GM23248 (cell line): ENCODE measurements around the gene HSPA6.

ENCODE experiments used
- EZH2 ChIP-seq: fragments of 200-600 bp; sonication (generic); IDR thresholded peaks from 2 replicates; pipeline ENCODE4 v1.6.1; 2018; ENCODE audit warnings: antibody characterized with exemption, mild to moderate bottlenecking; ENCODE audit not compliant: insufficient read depth, poor library complexity, severe bottlenecking
- EZH2phosphoT487 ChIP-seq: fragments of 200-600 bp; sonication (generic); IDR thresholded peaks from 2 replicates; pipeline ENCODE4 v1.6.1; 2018; ENCODE audit warnings: antibody characterized with exemption, moderate library complexity, mild to moderate bottlenecking, low read depth; ENCODE audit not compliant: insufficient read depth

- TF ChIP-seq EZH2 = no peak
- TF ChIP-seq EZH2phosphoT487 = no peak
Measured at GRCh38 chr1:161506336-161507223, 17.8 kb upstream of the HSPA6 start.
